ENCODE data around the gene ZDHHC11B. TPM values are rescaled to one million over a fixed set of nuclear protein-coding genes. Genes with fewer than 3 reads are reported as not detected.

ZDHHC11B gene
- polyA plus RNA-seq, 1 donor (not counting 4 experiments of a cell fraction or from before 2014, with no cell fraction given), result 0.18 TPM

DNA sequence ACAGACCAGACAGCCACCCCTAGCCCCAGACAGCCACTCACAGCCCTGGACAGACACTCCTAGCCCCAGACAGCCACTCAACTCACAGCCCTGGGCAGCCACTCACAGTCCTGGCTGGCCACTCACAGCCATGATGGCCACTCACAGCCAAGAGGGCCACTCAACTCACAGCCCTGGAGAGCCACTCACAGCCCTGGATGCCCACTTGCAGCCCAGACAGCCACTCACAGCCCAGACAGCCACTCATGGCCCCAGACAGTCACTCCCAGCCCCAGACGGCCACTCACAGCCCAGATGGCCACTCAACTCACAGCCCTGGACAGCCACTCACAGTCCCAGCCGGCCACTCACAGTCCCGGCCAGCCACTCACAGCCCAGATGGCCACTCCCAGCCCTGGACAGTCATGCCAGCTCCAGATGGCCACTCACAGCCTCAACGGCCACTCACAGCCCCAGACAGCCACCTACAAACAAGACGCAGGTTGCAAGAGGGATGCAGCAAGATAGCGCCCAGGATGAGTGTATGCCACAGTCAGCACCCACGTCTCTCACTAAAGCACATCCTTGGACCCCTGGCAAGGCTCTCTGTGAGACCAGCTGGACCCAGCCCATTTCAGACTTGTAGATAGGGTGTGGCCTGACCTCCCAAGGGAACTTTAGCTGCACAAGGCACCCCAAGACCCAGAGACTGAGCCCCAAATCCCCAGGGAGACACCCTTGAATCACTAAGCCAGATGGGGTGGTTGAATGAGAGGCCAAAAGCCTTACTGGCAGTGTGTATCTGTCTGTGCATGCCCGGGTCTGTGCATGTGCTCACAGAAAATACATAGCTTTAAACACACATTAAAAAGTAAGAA lies 22.4 kb downstream of the ZDHHC11B start:
- dilution Hi-C loops (cut with MboI; ENCODE audit: extremely low pct_ligation_motif_present, low sequenced_read_pairs), result no loop called here

DNA sequence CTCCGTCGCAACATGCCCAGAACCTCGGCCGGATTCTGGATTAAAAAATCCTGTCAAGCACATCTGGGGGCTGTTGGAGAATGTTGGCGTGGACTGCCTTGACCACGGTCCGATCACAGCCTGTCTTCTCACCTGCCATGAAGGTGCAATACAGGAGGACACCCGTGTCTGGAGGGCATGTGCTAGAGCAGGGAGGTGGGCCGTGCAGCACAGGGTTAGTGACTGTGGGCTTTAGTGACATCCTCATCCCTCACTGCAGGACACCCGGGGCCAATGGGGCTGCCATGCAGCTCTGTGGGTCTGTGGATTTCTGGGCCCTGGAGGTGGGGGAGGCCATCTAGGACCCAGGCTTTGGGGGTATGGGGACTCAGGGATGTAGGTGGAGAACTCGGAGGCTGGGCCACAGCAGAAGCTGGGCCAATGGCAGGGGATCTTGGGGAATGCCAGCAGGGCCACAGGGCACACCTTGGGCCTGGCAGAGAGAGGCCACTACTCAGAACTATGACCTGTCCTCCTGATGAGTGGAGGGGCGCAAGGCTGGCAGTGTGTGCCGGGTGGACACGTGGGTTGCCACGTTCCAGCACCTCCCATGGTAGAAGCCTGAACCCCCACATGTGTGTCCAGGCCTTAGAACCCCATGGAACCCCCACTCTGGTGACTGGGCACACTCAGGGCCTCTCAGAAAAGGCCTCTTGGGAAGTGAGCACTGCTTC lies 23.3 kb downstream of the ZDHHC11B start:
- Histone ChIP-seq H3K36me3 (ENCODE audit: control insufficient read depth in 2 of 2, extremely low read depth in 1 of 2, insufficient read depth in 2 of 2, low read length in 2 of 2) (no peaks in the 10 kb centered on the region), H3K79me2 (ENCODE audit: control insufficient read depth, insufficient read depth, low read length) (no peaks in the 10 kb centered on the region), H4K20me1 (ENCODE audit: control insufficient read depth, extremely low read depth, insufficient read depth, low read length) (peaks cover 4% of the 10 kb centered on the region), H3K9ac (ENCODE audit: control insufficient read depth, extremely low read depth, insufficient read depth, low read length) (no peak overlapping the region), H3K27ac (ENCODE audit: control insufficient read depth, insufficient read depth, low read length) (no peak overlapping the region), H3K27me3 (ENCODE audit: control insufficient read depth, extremely low read depth, insufficient read depth, low read length) (peaks cover 35% of the 10 kb centered on the region), H3K4me1 (ENCODE audit: control insufficient read depth, extremely low read depth, insufficient read depth, low read length) (peaks cover 4% of the 10 kb centered on the region), H3K4me3 (ENCODE audit: control insufficient read depth in 2 of 3, extremely low read depth in 1 of 3, insufficient read depth in 2 of 3, low read depth in 1 of 3, low read length in 3 of 3) (no peak overlapping the region), H3K9me3 (ENCODE audit: control insufficient read depth, low read depth, low read length) (peaks cover under 1% of the 10 kb centered on the region), H3K4me2 (ENCODE audit: control insufficient read depth, extremely low read depth, insufficient read depth, low read depth, low read length) (no peak overlapping the region), H2AFZ (ENCODE audit: control insufficient read depth, low read length) (no peak overlapping the region), H3K9me1 (ENCODE audit: control insufficient read depth, extremely low read depth, insufficient read depth, low read length) (no peaks in the 10 kb centered on the region)
- no peak for TF ChIP-seq EZH2 (IDR thresholded peaks at IDR 0.05; ENCODE audit: low read length)
- TF ChIP-seq CTCF (optimal IDR thresholded peaks at IDR 0.05 in 1 of 3, IDR thresholded peaks at IDR 0.05 in 1 of 3, conservative IDR thresholded peaks at IDR 0.05 in 1 of 3; ENCODE audit: extremely low read depth in 1 of 3, insufficient read depth in 2 of 3, low read length in 3 of 3), result no peak
- dilution Hi-C loops (cut with MboI; ENCODE audit: extremely low pct_ligation_motif_present, low sequenced_read_pairs), result no loop called here
- no peak for FAIRE-seq
- no peak for DNase-seq (ENCODE audit: low read depth, low spot score)

More for the DNA sequence above, 22.4 kb downstream of the ZDHHC11B start:
- no peak overlapping the region for H3K4me3 ChIP-seq (ENCODE audit: control insufficient read depth in 2 of 3, extremely low read depth in 1 of 3, insufficient read depth in 2 of 3, low read depth in 1 of 3, low read length in 3 of 3)
- peaks cover 2% of the 10 kb centered on the region for H3K9me3 ChIP-seq (ENCODE audit: control insufficient read depth, low read depth, low read length)
- H3K9ac ChIP-seq (ENCODE audit: control insufficient read depth, extremely low read depth, insufficient read depth, low read length), result no peak overlapping the region
- peaks cover 31% of the 10 kb centered on the region for H3K27me3 ChIP-seq (ENCODE audit: control insufficient read depth, extremely low read depth, insufficient read depth, low read length)
- TF ChIP-seq EZH2 (IDR thresholded peaks at IDR 0.05; ENCODE audit: low read length), result no peak
- TF ChIP-seq CTCF (optimal IDR thresholded peaks at IDR 0.05 in 1 of 3, IDR thresholded peaks at IDR 0.05 in 1 of 3, conservative IDR thresholded peaks at IDR 0.05 in 1 of 3; ENCODE audit: extremely low read depth in 1 of 3, insufficient read depth in 2 of 3, low read length in 3 of 3), result no peak
- peaks cover 4% of the 10 kb centered on the region for H4K20me1 ChIP-seq (ENCODE audit: control insufficient read depth, extremely low read depth, insufficient read depth, low read length)
- H3K36me3 ChIP-seq (ENCODE audit: control insufficient read depth in 2 of 2, extremely low read depth in 1 of 2, insufficient read depth in 2 of 2, low read length in 2 of 2), result no peaks in the 10 kb centered on the region
- peak overlapping the region; percentile 37 for H2AFZ ChIP-seq (ENCODE audit: control insufficient read depth, low read length)
- no peaks in the 10 kb centered on the region for H3K79me2 ChIP-seq (ENCODE audit: control insufficient read depth, insufficient read depth, low read length)
- no peak overlapping the region for H3K4me2 ChIP-seq (ENCODE audit: control insufficient read depth, extremely low read depth, insufficient read depth, low read depth, low read length)
- no peak for DNase-seq (ENCODE audit: low read depth, low spot score)
- no peak overlapping the region for H3K27ac ChIP-seq (ENCODE audit: control insufficient read depth, insufficient read depth, low read length)
- H3K4me1 ChIP-seq (ENCODE audit: control insufficient read depth, extremely low read depth, insufficient read depth, low read length), result peaks cover 4% of the 10 kb centered on the region
- no peaks in the 10 kb centered on the region for H3K9me1 ChIP-seq (ENCODE audit: control insufficient read depth, extremely low read depth, insufficient read depth, low read length)
- FAIRE-seq, result peak; percentile 58

Data from keratinocyte (primary cell).